Medulla oblongata (tissue), 1 donor: ENCODE data around the gene EIF4E.
"Not testable (repeated sequence)": the region's sequence is repeated elsewhere in the genome, so short reads cannot be mapped to it uniquely, and the experiment has no call there.

Experiments
- DNase-seq: peaks from one replicate; pipeline ENCODE4 v3.0.0-alpha.2; 2015; ENCODE audit errors: extremely low spot score

EIF4E gene, protein sequence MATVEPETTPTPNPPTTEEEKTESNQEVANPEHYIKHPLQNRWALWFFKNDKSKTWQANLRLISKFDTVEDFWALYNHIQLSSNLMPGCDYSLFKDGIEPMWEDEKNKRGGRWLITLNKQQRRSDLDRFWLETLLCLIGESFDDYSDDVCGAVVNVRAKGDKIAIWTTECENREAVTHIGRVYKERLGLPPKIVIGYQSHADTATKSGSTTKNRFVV

DNA sequence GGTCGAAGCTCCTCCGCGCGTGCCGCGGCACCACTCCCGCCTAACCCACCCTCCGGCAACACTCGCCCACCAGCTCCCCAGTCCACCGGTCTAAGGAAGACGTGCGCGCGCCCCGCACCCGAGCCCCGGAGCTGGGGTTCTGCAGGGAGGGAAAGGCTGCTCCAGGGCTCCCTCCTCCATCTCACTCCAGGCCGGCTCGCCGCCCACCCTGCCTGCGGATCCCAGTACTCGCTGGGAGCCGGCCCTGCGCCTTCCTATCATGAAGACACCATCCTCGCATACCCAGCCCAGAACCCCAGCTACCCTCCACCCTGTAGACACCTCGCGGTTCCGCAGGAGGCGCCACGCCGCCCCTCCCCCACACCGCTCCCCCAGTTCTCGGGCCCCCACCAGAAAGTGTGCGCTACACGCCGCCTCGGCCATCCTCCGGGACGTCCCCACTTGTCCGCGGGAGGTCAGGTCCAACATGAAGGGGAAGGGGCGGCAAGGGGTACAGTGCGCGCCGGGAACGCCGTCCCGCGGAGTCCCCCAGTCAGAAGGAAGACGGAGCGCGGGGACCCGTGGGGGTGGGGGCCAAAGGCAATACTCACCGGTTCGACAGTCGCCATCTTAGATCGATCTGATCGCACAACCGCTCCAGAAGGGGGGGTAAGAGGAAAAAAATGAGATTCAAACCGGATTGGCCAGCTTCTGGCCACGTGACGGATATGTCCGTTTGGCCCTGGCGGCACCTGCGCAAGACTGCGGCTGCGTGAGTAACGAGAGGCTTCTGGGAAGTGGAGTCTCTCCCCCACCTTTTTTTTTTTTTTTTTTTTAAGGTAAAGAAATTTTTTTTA lies at the start of gene EIF4E:
EIF4E (minus strand) TSS at position 629 of the 836 bp plus-strand sequence; CDS start at position 608, 21 bp downstream.
- peak; percentile 98 for DNase-seq

DNA sequence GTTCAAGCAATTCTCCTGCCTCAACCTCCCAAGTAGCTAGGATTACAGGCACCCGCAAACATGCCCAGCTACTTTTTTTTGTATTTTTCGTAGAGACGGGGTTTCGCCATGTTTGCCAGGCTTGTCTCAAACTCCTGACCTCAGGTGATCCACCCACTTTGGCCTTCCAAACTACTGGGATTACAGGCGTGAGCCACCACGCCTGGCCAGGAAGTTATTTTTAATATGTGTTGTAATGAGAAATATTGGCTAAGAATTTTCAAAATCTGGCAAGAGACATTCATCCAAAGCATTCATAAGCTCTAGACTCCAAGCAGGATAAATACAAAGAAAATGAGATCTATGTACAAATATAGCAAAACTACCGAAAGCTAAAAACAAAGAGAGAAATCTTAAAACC lies 48.6 kb upstream of the EIF4E start:
- DNase-seq, result no peak

GRCh38 chr4:98976716-98977115 lies 47.8 kb upstream of the EIF4E start:
- DNase-seq, result no peak

- no peak for DNase-seq
These were observed 41.2 kb upstream of the EIF4E start for GRCh38 chr4:98969878-98970785.

- DNase-seq, result peak; percentile 6
These were observed 38.9 kb upstream of the EIF4E start for GRCh38 chr4:98967786-98968329.

GRCh38 chr4:98966926-98967325 lies 38.0 kb upstream of the EIF4E start:
- no peak for DNase-seq

GRCh38 chr4:98963538-98964433 lies 34.9 kb upstream of the EIF4E start:
- no peak for DNase-seq

DNA sequence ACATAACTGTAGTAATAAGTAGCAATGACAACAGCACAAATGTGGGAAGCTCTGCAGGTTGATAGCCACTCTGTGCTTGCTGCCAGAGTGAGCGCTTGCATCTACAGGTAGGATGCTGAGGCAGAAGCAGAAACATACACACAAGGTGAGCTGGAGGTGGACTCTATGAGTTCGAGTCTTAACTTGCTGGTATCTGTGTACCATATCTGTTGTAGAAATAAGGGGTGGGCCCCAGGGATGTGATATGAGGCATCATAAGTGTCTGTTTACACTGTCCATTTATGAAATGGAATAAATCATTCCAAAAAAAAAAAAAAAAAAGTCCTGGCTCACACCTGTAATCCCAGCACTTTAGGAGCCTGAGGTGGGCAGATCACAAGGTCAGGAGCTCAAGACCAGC lies 32.8 kb upstream of the EIF4E start:
- no peak for DNase-seq

DNA sequence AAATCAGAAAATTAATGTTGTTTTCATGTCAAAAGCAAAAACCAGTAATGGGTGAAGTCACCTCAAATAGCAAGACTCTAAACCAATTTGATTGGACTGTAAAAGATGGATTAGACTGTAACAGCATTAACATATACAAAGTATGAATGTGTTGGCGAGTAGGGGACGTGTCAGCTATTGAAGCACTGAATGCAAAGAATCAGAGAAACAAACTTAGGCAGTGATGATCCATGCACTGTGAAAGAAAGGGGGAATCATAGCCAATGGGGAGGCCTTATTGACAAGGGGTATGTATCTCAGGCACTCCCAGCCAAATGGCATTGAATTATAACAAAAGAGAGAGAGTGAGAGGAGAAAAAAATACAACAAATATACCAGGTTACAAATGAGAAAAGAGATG lies 30.5 kb upstream of the EIF4E start:
- DNase-seq, result no peak

- no peak for DNase-seq
These were observed 29.1 kb upstream of the EIF4E start for GRCh38 chr4:98958065-98958464.

GRCh38 chr4:98955229-98955628 lies 26.3 kb upstream of the EIF4E start:
- DNase-seq, result no peak

DNA sequence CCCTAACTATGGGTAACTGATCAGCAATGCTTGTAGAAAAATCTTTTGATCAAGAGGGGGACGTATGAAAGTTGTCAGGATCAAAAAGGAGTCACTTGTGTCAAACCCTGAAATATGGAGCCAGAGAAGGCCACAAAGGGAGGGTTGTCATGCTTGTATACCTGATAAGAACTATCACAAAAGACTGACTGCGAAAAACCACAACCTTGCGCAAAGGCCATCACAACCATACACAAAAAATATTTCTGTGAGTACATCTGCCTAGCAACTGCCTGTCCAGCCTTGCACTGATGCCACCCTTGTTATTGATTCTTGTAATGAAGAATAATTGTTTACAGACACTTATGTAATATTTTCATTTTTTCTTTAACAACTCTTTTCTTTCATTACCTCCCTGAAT lies 22.8 kb upstream of the EIF4E start:
- DNase-seq, result no peak

DNA sequence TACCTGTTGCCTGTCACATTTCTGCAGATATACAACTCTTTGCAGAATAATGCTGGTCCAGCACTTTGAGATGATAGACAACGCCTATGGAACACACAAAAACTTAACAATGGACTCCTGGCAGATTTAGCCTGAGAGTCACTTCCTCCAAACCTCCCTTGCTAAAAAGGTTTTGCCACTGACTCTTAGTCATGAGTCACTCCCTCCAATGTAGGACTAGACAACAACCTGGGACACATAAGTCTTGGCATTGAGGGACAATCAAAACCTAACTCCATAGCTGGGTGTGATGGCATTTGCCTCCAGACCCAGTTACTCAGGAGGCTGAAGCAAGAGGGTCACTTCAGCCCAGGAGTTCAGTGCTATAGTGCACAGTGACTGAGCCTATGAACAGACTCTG lies 22.0 kb upstream of the EIF4E start:
- DNase-seq, result no peak

DNA sequence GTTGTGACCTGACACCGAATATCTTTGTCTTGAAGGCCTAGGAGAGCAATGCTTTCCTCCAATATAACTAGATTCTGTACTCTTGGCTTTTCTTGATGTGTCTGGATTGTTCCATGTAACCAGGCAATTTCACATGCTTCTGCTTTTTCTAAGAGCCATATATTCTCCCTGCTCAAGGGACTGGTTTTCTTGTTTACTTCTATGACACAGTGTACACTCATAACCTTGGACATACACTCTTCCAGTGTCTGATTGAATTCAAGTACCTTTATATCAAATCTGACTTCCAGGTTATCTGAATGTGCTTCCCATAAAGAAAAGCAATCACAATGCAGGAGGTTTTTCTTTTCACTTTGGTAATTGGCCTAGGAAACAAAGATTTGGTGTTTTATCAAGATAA lies 17.4 kb upstream of the EIF4E start:
- no peak for DNase-seq

DNA sequence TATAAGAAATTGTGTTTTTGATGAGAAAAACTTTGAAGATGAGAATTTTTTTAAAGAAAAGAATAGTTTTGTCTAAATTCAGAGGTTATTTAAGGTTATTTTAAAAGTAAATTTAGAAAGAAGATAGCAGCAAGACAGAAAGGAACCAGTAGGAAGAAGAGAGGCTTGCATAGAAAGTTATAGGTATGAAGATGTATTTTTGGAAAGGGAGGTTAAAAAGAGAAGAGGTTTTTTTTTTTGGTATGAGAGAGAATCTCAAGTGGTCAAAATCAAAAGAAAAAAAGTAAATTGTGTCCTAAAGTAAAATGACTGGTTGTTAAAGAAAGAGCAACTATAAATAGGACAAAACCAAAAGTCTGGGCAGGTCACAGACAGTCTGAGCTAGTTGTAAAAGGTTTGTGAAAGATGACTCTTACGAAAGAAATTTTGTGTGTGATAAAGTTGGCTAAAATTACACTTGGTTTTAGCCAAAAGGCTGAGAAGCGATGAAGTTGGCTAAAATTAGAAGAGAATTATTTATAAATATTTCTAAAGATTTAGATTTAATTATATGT lies 16.4 kb upstream of the EIF4E start:
- DNase-seq, result no peak

GRCh38 chr4:98939892-98940298 lies 11.0 kb upstream of the EIF4E start:
- peak; percentile 83 for DNase-seq

- no peak for DNase-seq
These were observed 10.5 kb upstream of the EIF4E start for GRCh38 chr4:98939438-98939837.

DNA sequence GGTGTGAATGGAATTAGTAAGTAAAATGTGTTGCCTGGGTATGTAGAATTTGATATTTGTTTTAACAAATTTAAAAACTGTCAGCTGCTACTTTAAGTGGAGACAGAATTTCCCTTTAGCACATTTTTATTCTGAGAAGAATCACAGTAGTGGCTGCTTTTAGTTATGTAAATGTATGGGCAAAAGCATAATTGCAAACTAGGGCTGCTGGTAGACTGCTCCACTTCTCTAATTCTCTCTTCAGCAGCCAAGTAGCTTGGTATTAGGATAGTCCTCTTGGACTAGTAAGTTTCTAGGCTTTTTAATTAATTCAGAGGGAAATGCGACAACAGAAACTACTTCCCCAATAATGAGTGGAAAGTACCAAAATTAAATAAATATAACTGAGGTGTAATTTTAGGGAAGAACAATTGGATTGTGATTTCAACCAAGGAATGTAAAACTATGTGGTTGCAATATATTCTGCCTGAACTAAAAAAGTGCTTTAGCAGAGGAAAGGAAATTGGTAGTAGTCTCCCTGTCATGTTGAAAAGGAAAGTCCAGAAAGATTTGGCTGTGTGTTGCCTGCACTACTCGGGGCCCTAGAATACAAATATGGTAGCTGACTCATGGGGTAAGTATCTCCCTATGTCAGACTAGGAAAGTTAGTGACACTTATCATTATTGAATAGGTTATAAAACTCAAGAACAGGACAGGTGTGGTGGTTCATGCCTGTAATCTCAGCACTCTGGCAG lies 9.2 kb upstream of the EIF4E start:
- DNase-seq, result no peak

GRCh38 chr4:98935633-98936032 lies 6.7 kb upstream of the EIF4E start:
- DNase-seq, result no peak

GRCh38 chr4:98934851-98935250 lies 5.9 kb upstream of the EIF4E start:
- not testable (repeated sequence) for DNase-seq
